Endothelial cell of umbilical vein (primary cell): ENCODE data around the gene MCC. TPM values are rescaled to one million over a fixed set of nuclear protein-coding genes. Genes with fewer than 3 reads are reported as not detected.

ENCODE experiments used
- BruUV-seq: library from RNA; stranded (reverse); fragments of 400-500 nt; replicated peaks from 2 replicates; lab custom pipeline; 2021; lab: Mats Ljungman, UMichigan
- CTCF ChIA-PET: fragments of 300-600, 350-600 bp; sonication (Branson Sonifier 250); formaldehyde crosslinking; loops from one replicate; lab custom pipeline; 2021; ENCODE audit warnings: antibody characterized with exemption, inconsistent platforms; lab: Charles Lee
- POLR2A ChIA-PET: fragments of 300-600, 350-600 bp; sonication (Branson Sonifier 250); formaldehyde crosslinking; loops from one replicate; lab custom pipeline; 2021; ENCODE audit warnings: antibody characterized with exemption, inconsistent platforms; lab: Charles Lee
- DNase-seq: peaks from one replicate; pipeline ENCODE4 v3.0.0-alpha.2; 2011; ENCODE audit warnings: low read depth, low spot score
- FAIRE-seq: peaks from 2 replicates; lab custom pipeline; 2011; peaks lifted over from hg19 to GRCh38; lab: Jason Lieb, UNC
- H2AFZ ChIP-seq: 2 replicates; pipeline ENCODE4 v1.6.0; 2012; ENCODE audit warnings: low read depth, low read length, control low read depth, inconsistent platforms
- H3K27ac ChIP-seq: 2 replicates; pipeline ENCODE4 v1.5.1; 2011; ENCODE audit warnings: low read depth, mild to moderate bottlenecking, control low read depth, low read length, moderate library complexity; ENCODE audit not compliant: insufficient read depth
- H3K27me3 ChIP-seq, 2 experiments: 2 replicates each; pipeline versions ENCODE4 v1.6.0 to v1.6.1; 2011; ENCODE audit warnings: low read length in 2 of 2, mixed read lengths in 1 of 2; ENCODE audit not compliant: control insufficient read depth in 2 of 2, insufficient read depth in 2 of 2
- H3K36me3 ChIP-seq, 2 experiments: 2 replicates in 1 of 2; 3 replicates in 1 of 2; pipeline ENCODE4 v1.5.1; 2011; ENCODE audit warnings: low read length in 2 of 2, mild to moderate bottlenecking in 1 of 2, moderate library complexity in 1 of 2; ENCODE audit not compliant: control insufficient read depth in 2 of 2, insufficient read depth in 2 of 2; ENCODE audit errors: extremely low read depth in 1 of 2
- H3K4me1 ChIP-seq: 3 replicates; pipeline ENCODE4 v1.5.1; 2011; ENCODE audit warnings: mild to moderate bottlenecking, low read length; ENCODE audit not compliant: control insufficient read depth, insufficient read depth; ENCODE audit errors: extremely low read depth
- H3K4me2 ChIP-seq: 2 replicates; pipeline ENCODE4 v1.6.1; 2011; ENCODE audit warnings: low read length, control low read depth, mixed read lengths; ENCODE audit not compliant: insufficient read depth
- H3K4me3 ChIP-seq, 3 experiments: fragments of 200-600 bp in 1 of 3; sonication (generic), shearing (Covaris generic) in 1 of 3; replicated peaks in 1 of 3; 2 replicates each; pipeline ENCODE4 v1.5.1; 2011 to 2016; ENCODE audit warnings: control low read depth in 3 of 3, low read length in 3 of 3, mild to moderate bottlenecking in 2 of 3, inconsistent platforms in 1 of 3, low read depth in 1 of 3, moderate library complexity in 1 of 3; ENCODE audit not compliant: insufficient read depth in 1 of 3
- H3K79me2 ChIP-seq: 2 replicates; pipeline ENCODE4 v1.6.0; 2012; ENCODE audit warnings: low read length, inconsistent platforms; ENCODE audit not compliant: control insufficient read depth, insufficient read depth
- H3K9ac ChIP-seq: replicated peaks from 2 replicates; pipeline ENCODE3; 2011; ENCODE audit warnings: low read length, control low read depth; ENCODE audit not compliant: insufficient read depth; ENCODE audit errors: extremely low read depth
- H3K9me1 ChIP-seq: replicated peaks from 3 replicates; pipeline ENCODE4 v1.6.0; 2011; ENCODE audit warnings: mild to moderate bottlenecking, low read length; ENCODE audit not compliant: control insufficient read depth, insufficient read depth; ENCODE audit errors: extremely low read depth
- H3K9me3 ChIP-seq: replicated peaks from 2 replicates; pipeline ENCODE4 v1.5.1; 2012; ENCODE audit warnings: low read length, inconsistent platforms; ENCODE audit not compliant: control insufficient read depth, insufficient read depth
- H4K20me1 ChIP-seq: replicated peaks from 2 replicates; pipeline ENCODE3; 2011; ENCODE audit warnings: mild to moderate bottlenecking, low read length; ENCODE audit not compliant: control insufficient read depth, insufficient read depth; ENCODE audit errors: extremely low read depth
- CTCF ChIP-seq, 2 donors: IDR thresholded peaks; 1 replicate in 1 of 2; 2 replicates in 1 of 2; pipeline ENCODE4 v1.5.1; 2011; ENCODE audit warnings: low read length in 2 of 2, mild to moderate bottlenecking in 2 of 2, moderate library complexity in 2 of 2, control low read depth in 1 of 2, inconsistent platforms in 1 of 2, low read depth in 1 of 2; ENCODE audit not compliant: insufficient read depth in 1 of 2; ENCODE audit errors: extremely low read depth in 1 of 2
- EZH2 ChIP-seq: IDR thresholded peaks from 2 replicates; pipeline ENCODE4 v1.6.1; 2012; ENCODE audit warnings: borderline replicate concordance, low read depth, mild to moderate bottlenecking, moderate library complexity, low read length, inconsistent platforms; ENCODE audit not compliant: severe bottlenecking
- FOS ChIP-seq: IDR thresholded peaks from 2 replicates; pipeline ENCODE4 v1.6.1; 2011; ENCODE audit warnings: mild to moderate bottlenecking, low read length, moderate library complexity, borderline replicate concordance; ENCODE audit not compliant: insufficient read depth
- GATA2 ChIP-seq: IDR thresholded peaks from 2 replicates; pipeline ENCODE4 v1.7.0; 2011; ENCODE audit warnings: low read depth, mild to moderate bottlenecking, moderate library complexity, mixed read lengths, low read length; ENCODE audit not compliant: insufficient read length, insufficient read depth
- JUN ChIP-seq: IDR thresholded peaks from 2 replicates; pipeline ENCODE4 v1.6.1; 2011; ENCODE audit warnings: borderline replicate concordance, low read depth; ENCODE audit not compliant: insufficient read length, insufficient read depth
- MAX ChIP-seq: IDR thresholded peaks from 2 replicates; pipeline ENCODE4 v1.6.1; 2011; ENCODE audit not compliant: insufficient read depth, insufficient read length
- MYC ChIP-seq: IDR thresholded peaks from one replicate; pipeline ENCODE4 v1.6.1; 2011; ENCODE audit warnings: mild to moderate bottlenecking, low read depth, low read length
- POLR2A ChIP-seq: IDR thresholded peaks from 2 replicates; pipeline ENCODE4 v1.6.1; 2012; ENCODE audit warnings: low read depth, mild to moderate bottlenecking, control low read depth, low read length
- POLR2AphosphoS5 ChIP-seq: IDR thresholded peaks from 2 replicates; pipeline ENCODE4 v1.6.1; 2012; ENCODE audit warnings: low read depth, mild to moderate bottlenecking, control low read depth, low read length, moderate library complexity; ENCODE audit not compliant: insufficient read depth
- dilution Hi-C: fragments of 300-500 bp; cut with MboI; formaldehyde crosslinking; loops from one replicate; pipeline ENCODE4 v1.15.0; 2019; ENCODE audit warnings: low sequenced_read_pairs; ENCODE audit not compliant: extremely low pct_ligation_motif_present
- intact Hi-C: fragments of 100-400 bp; cut with micrococcal nuclease; formaldehyde crosslinking; loops from one replicate; pipeline ENCODE4 v1.10.0; 2022
- polyA plus RNA-seq, 4 experiments: library from polyadenylated mRNA; depleted of rRNA in 3 of 4; stranded (reverse) in 3 of 4; unstranded in 1 of 4; fragments of >200 nt; gene quantifications; 2 replicates each; pipeline versions ENCODE4 v1.2.1 to v1.2.3, GENCODE V29; 2011 to 2012; ENCODE audit warnings: missing spikeins in 1 of 4
- total RNA-seq: library from RNA; stranded (reverse); gene quantifications from 2 replicates; pipeline ENCODE4 v1.2.3, GENCODE V29; 2021

MCC gene
- total and polyA plus RNA-seq, 2 donors (not counting 3 experiments of a cell fraction or from before 2014, with no cell fraction given), result 6.9 to 27.5 TPM

GRCh38 chr5:113447498-113448050 is 40.7 kb downstream of the MCC start:
- intact Hi-C loops (no loop called here), dilution Hi-C loops (no loop called here)
- no peaks in the 10 kb centered on the region for H3K9me1 ChIP-seq
- no peaks in the 10 kb centered on the region for H4K20me1 ChIP-seq
- BruUV-seq, result no TSS peak
- no peak overlapping the region for H3K4me3 ChIP-seq
- FAIRE-seq (no peak), DNase-seq (no peak)
- no peaks in the 10 kb centered on the region for H3K36me3 ChIP-seq
- no peak overlapping the region for H3K4me2 ChIP-seq
- H3K4me1 ChIP-seq, result no peaks in the 10 kb centered on the region
- H3K79me2 ChIP-seq, result no peaks in the 10 kb centered on the region
- H3K27ac ChIP-seq, result no peak overlapping the region
- peaks cover 3 to 9% of the 10 kb centered on the region in 2 experiments for H3K27me3 ChIP-seq
- no peaks in the 10 kb centered on the region for H3K9me3 ChIP-seq
- TF ChIP-seq CTCF (IDR thresholded peaks at IDR 0.05; ENCODE audit: extremely low read depth in 1 of 2, insufficient read depth in 1 of 2, low read depth in 1 of 2, low read length in 2 of 2), result peak in 1 of 2 donors; percentile 5
- TF ChIP-seq POLR2A, result no peak
- CTCF ChIA-PET, result interaction anchor here (1.0 to 1.9 kb wide), 3 partner anchors 18 to 164 kb away, joined by 3 to 8 read pairs (median 4); no protein-coding TSS in a partner anchor
- POLR2A ChIA-PET, result no interaction called here
- H2AFZ ChIP-seq, result no peak overlapping the region
- no peak overlapping the region for H3K9ac ChIP-seq

- Histone ChIP-seq H3K9me3 (no peaks in the 10 kb centered on the region), H3K4me3 (no peak overlapping the region), H3K9me1 (no peaks in the 10 kb centered on the region), H3K27me3 (peaks cover 3 to 9% of the 10 kb centered on the region in 2 experiments), H3K79me2 (no peaks in the 10 kb centered on the region), H4K20me1 (no peaks in the 10 kb centered on the region), H2AFZ (no peak overlapping the region), H3K9ac (no peak overlapping the region), H3K27ac (no peak overlapping the region), H3K4me2 (no peak overlapping the region), H3K4me1 (no peaks in the 10 kb centered on the region), H3K36me3 (no peaks in the 10 kb centered on the region)
- TF ChIP-seq FOS (no peak), EZH2 (no peak), POLR2A (no peak), MAX (no peak), JUN (no peak), GATA2 (no peak), POLR2AphosphoS5 (no peak), CTCF (IDR thresholded peaks at IDR 0.05; ENCODE audit: extremely low read depth in 1 of 2, insufficient read depth in 1 of 2, low read depth in 1 of 2, low read length in 2 of 2) (no peak), MYC (no peak)
- BruUV-seq, result no TSS peak
- FAIRE-seq (no peak), DNase-seq (no peak)
- POLR2A ChIA-PET, result no interaction called here
- CTCF ChIA-PET, result no interaction called here
- dilution Hi-C loops (no loop called here), intact Hi-C loops (no loop called here)
These were observed 41.8 kb downstream of the MCC start for GRCh38 chr5:113446358-113446927.
